Bronchial epithelial cell (primary cell): ENCODE data around the gene CRTAC1. TPM values are rescaled to one million over a fixed set of nuclear protein-coding genes. Genes with fewer than 3 reads are reported as not detected.

Experiments used
- DNase-seq: peaks from one replicate; pipeline ENCODE4 v3.0.0-alpha.2; 2010; ENCODE audit warnings: low read depth
- FAIRE-seq: peaks from 2 replicates; lab custom pipeline; 2011; peaks lifted over from hg19 to GRCh38; lab: Jason Lieb, UNC
- H3K27me3 ChIP-seq: 2 replicates; pipeline ENCODE4 v1.5.1; 2011; ENCODE audit warnings: low read length; ENCODE audit not compliant: control insufficient read depth, insufficient read depth
- H3K36me3 ChIP-seq: 2 replicates; pipeline ENCODE4 v1.5.1; 2011; ENCODE audit warnings: low read length; ENCODE audit not compliant: control insufficient read depth, insufficient read depth
- H3K4me3 ChIP-seq: 2 replicates; pipeline ENCODE4 v1.5.1; 2011; ENCODE audit warnings: mild to moderate bottlenecking, low read depth, low read length, control low read depth
- CTCF ChIP-seq: IDR thresholded peaks from 2 replicates; pipeline ENCODE4 v1.5.1; 2011; ENCODE audit warnings: mild to moderate bottlenecking, moderate library complexity, low read length, control low read depth, inconsistent platforms; ENCODE audit not compliant: insufficient read depth, severe bottlenecking
- total RNA-seq: library from RNA; depleted of rRNA; stranded (reverse); fragments of >200 nt; gene quantifications from 2 replicates; pipeline ENCODE4 v1.2.1, GENCODE V29; 2014

Gene CRTAC1
- total RNA-seq, 1 donor from 2014 or later, result not detected

- no peak for TF ChIP-seq CTCF
- DNase-seq, result no peak
- Histone ChIP-seq H3K27me3 (peaks cover 4% of the 10 kb centered on the region), H3K36me3 (no peaks in the 10 kb centered on the region), H3K4me3 (no peak overlapping the region)
- FAIRE-seq, result no peak
These were observed 104.4 kb downstream of the CRTAC1 start for GRCh38 chr10:97926055-97926454.

GRCh38 chr10:97925308-97925938 lies 105.0 kb downstream of the CRTAC1 start:
- DNase-seq (no peak), FAIRE-seq (no peak)
- Histone ChIP-seq H3K36me3 (no peaks in the 10 kb centered on the region), H3K4me3 (no peak overlapping the region), H3K27me3 (peaks cover 4% of the 10 kb centered on the region)
- TF ChIP-seq CTCF, result no peak

GRCh38 chr10:97924678-97925077 lies 105.7 kb downstream of the CRTAC1 start:
- DNase-seq (no peak), FAIRE-seq (no peak)
- H3K4me3 ChIP-seq, result no peak overlapping the region

GRCh38 chr10:97923476-97923875 lies 106.9 kb downstream of the CRTAC1 start:
- FAIRE-seq, result peak; percentile 66
- TF ChIP-seq CTCF, result no peak
- no peak overlapping the region for H3K4me3 ChIP-seq
- H3K27me3 ChIP-seq, result peaks cover 3% of the 10 kb centered on the region
- H3K36me3 ChIP-seq, result no peaks in the 10 kb centered on the region
- DNase-seq, result no peak

More at GRCh38 chr10:97924678-97925077, 105.7 kb downstream of the CRTAC1 start:
- no peak for TF ChIP-seq CTCF
- no peaks in the 10 kb centered on the region for H3K36me3 ChIP-seq
- H3K27me3 ChIP-seq, result peaks cover 4% of the 10 kb centered on the region

GRCh38 chr10:97923057-97923456 lies 107.4 kb downstream of the CRTAC1 start:
- no peak for FAIRE-seq
- TF ChIP-seq CTCF, result no peak

GRCh38 chr10:97922022-97922758 lies 108.2 kb downstream of the CRTAC1 start:
- TF ChIP-seq CTCF, result no peak
- no peak for DNase-seq
- Histone ChIP-seq H3K27me3 (peaks cover 2% of the 10 kb centered on the region), H3K36me3 (no peaks in the 10 kb centered on the region), H3K4me3 (no peak overlapping the region)
- FAIRE-seq, result no peak

More at GRCh38 chr10:97923057-97923456, 107.4 kb downstream of the CRTAC1 start:
- DNase-seq, result no peak
- Histone ChIP-seq H3K4me3 (no peak overlapping the region), H3K27me3 (peaks cover 3% of the 10 kb centered on the region), H3K36me3 (no peaks in the 10 kb centered on the region)
